ENCODE measurements around the gene HIF1AN. TPM values are rescaled to one million over a fixed set of nuclear protein-coding genes. Genes with fewer than 3 reads are reported as not detected.

The HIF1AN gene
- polyA plus RNA-seq, 1 donor (not counting 4 experiments of a cell fraction or from before 2014, with no cell fraction given) = 16.8 TPM

- TF ChIP-seq EZH2 (IDR thresholded peaks at IDR 0.05; ENCODE audit: low read length) (no peak), CTCF (optimal IDR thresholded peaks at IDR 0.05 in 1 of 3, IDR thresholded peaks at IDR 0.05 in 1 of 3, conservative IDR thresholded peaks at IDR 0.05 in 1 of 3; ENCODE audit: extremely low read depth in 1 of 3, insufficient read depth in 2 of 3, low read length in 3 of 3) (no peak)
- Histone ChIP-seq H3K9ac (ENCODE audit: control insufficient read depth, extremely low read depth, insufficient read depth, low read length) (no peak overlapping the region), H3K9me3 (ENCODE audit: control insufficient read depth, low read depth, low read length) (no peaks in the 10 kb centered on the region), H3K36me3 (ENCODE audit: control insufficient read depth in 2 of 2, extremely low read depth in 1 of 2, insufficient read depth in 2 of 2, low read length in 2 of 2) (peaks cover 25 to 35% of the 10 kb centered on the region in 2 experiments), H3K9me1 (ENCODE audit: control insufficient read depth, extremely low read depth, insufficient read depth, low read length) (no peaks in the 10 kb centered on the region), H3K27me3 (ENCODE audit: control insufficient read depth, extremely low read depth, insufficient read depth, low read length) (no peaks in the 10 kb centered on the region), H3K79me2 (ENCODE audit: control insufficient read depth, insufficient read depth, low read length) (no peaks in the 10 kb centered on the region), H2AFZ (ENCODE audit: control insufficient read depth, low read length) (no peak overlapping the region), H3K4me2 (ENCODE audit: control insufficient read depth, extremely low read depth, insufficient read depth, low read depth, low read length) (no peak overlapping the region), H3K27ac (ENCODE audit: control insufficient read depth, insufficient read depth, low read length) (no peak overlapping the region), H3K4me3 (ENCODE audit: control insufficient read depth in 2 of 3, extremely low read depth in 1 of 3, insufficient read depth in 2 of 3, low read depth in 1 of 3, low read length in 3 of 3) (no peak overlapping the region), H3K4me1 (ENCODE audit: control insufficient read depth, extremely low read depth, insufficient read depth, low read length) (no peaks in the 10 kb centered on the region), H4K20me1 (ENCODE audit: control insufficient read depth, extremely low read depth, insufficient read depth, low read length) (no peaks in the 10 kb centered on the region)
- dilution Hi-C loops (cut with MboI; ENCODE audit: extremely low pct_ligation_motif_present, low sequenced_read_pairs) = loop anchor here (25.0 kb wide), 1 partner anchor 336 kb away; no protein-coding TSS in a partner anchor
- DNase-seq (ENCODE audit: low read depth, low spot score) = no peak
- no peak for FAIRE-seq
Measured at GRCh38 chr10:100551738-100552137, 16.0 kb downstream of the HIF1AN start.

DNA sequence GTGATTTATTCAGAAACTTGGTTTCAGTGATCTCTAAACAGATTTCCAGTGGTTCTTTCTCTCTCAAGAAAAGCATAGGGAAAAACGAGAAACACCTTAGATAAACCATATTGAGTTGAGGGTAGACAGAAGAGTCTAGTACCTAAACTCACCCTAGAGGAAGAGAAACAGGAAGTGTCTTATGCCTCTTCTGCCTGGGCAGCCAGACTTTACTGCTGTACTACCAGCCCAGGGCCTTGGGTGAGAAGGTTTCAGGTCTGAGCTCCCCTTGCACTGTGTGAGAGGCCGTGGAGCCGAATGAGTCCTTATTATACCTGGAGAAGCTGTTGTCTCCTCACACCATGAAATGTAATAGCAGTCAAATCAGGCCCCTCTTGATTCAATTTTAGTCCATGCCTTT lies 18.2 kb downstream of the HIF1AN start:
- Histone ChIP-seq H3K27ac (ENCODE audit: control insufficient read depth, insufficient read depth, low read length) (no peak overlapping the region), H3K36me3 (ENCODE audit: control insufficient read depth in 2 of 2, extremely low read depth in 1 of 2, insufficient read depth in 2 of 2, low read length in 2 of 2) (peaks cover 15 to 20% of the 10 kb centered on the region in 2 experiments), H3K9me3 (ENCODE audit: control insufficient read depth, low read depth, low read length) (no peaks in the 10 kb centered on the region), H3K79me2 (ENCODE audit: control insufficient read depth, insufficient read depth, low read length) (no peaks in the 10 kb centered on the region), H3K9me1 (ENCODE audit: control insufficient read depth, extremely low read depth, insufficient read depth, low read length) (no peaks in the 10 kb centered on the region), H2AFZ (ENCODE audit: control insufficient read depth, low read length) (no peak overlapping the region), H3K4me2 (ENCODE audit: control insufficient read depth, extremely low read depth, insufficient read depth, low read depth, low read length) (no peak overlapping the region), H4K20me1 (ENCODE audit: control insufficient read depth, extremely low read depth, insufficient read depth, low read length) (no peaks in the 10 kb centered on the region), H3K9ac (ENCODE audit: control insufficient read depth, extremely low read depth, insufficient read depth, low read length) (no peak overlapping the region), H3K27me3 (ENCODE audit: control insufficient read depth, extremely low read depth, insufficient read depth, low read length) (no peaks in the 10 kb centered on the region), H3K4me3 (ENCODE audit: control insufficient read depth in 2 of 3, extremely low read depth in 1 of 3, insufficient read depth in 2 of 3, low read depth in 1 of 3, low read length in 3 of 3) (no peak overlapping the region), H3K4me1 (ENCODE audit: control insufficient read depth, extremely low read depth, insufficient read depth, low read length) (no peaks in the 10 kb centered on the region)
- FAIRE-seq (no peak), DNase-seq (ENCODE audit: low read depth, low spot score) (no peak)
- dilution Hi-C loops (cut with MboI; ENCODE audit: extremely low pct_ligation_motif_present, low sequenced_read_pairs) = loop anchor here (25.0 kb wide), 1 partner anchor 333 kb away; no protein-coding TSS in a partner anchor
- no peak for TF ChIP-seq CTCF (optimal IDR thresholded peaks at IDR 0.05 in 1 of 3, IDR thresholded peaks at IDR 0.05 in 1 of 3, conservative IDR thresholded peaks at IDR 0.05 in 1 of 3; ENCODE audit: extremely low read depth in 1 of 3, insufficient read depth in 2 of 3, low read length in 3 of 3)
- no peak for TF ChIP-seq EZH2 (IDR thresholded peaks at IDR 0.05; ENCODE audit: low read length)

Measured in keratinocyte (primary cell).